Lower lobe of right lung (tissue), 2 donors: ENCODE data around the gene CTNNA2. TPM values are rescaled to one million over a fixed set of nuclear protein-coding genes. Genes with fewer than 3 reads are reported as not detected.

Experiments used
- ATAC-seq, 2 donors: fragments of 200-7000 bp; cut with Tn5 transposase; one replicate each; pipeline ENCODE4 v1.9.1; 2020 to 2022; ENCODE audit warnings: mild to moderate bottlenecking in 2 of 2, moderate library complexity in 2 of 2
- DNase-seq: peaks from one replicate; pipeline ENCODE4 v3.0.0-alpha.2; 2020
- H3K27ac ChIP-seq: fragments of 200-600 bp; one replicate; pipeline ENCODE4 v1.8.0; 2022
- H3K27me3 ChIP-seq: fragments of 200-600 bp; one replicate; pipeline ENCODE4 v1.8.0; 2022; ENCODE audit warnings: low read depth
- H3K36me3 ChIP-seq: fragments of 200-600 bp; one replicate; pipeline ENCODE4 v1.8.0; 2022; ENCODE audit warnings: mild to moderate bottlenecking
- H3K4me1 ChIP-seq: fragments of 200-600 bp; one replicate; pipeline ENCODE4 v1.8.0; 2022
- H3K4me3 ChIP-seq: fragments of 200-600 bp; one replicate; pipeline ENCODE4 v1.8.0; 2022; ENCODE audit warnings: mild to moderate bottlenecking
- H3K9me3 ChIP-seq: fragments of 200-600 bp; one replicate; pipeline ENCODE4 v1.8.0; 2022
- intact Hi-C: fragments of 100-400 bp; cut with DNase I; formaldehyde crosslinking; loops from one replicate; pipeline ENCODE4 v1.11.0; 2022
- total RNA-seq: library from RNA; stranded (reverse); fragmentation: NEBNext Ultra II Directional; extraction: Animal tissue kit (Norgen Biotek cat#: 25700); gene quantifications from one replicate; pipeline ENCODE4 v1.2.1, GENCODE V29; 2021
- TF ChIP-seq, protein P1 (sequence below): fragments of 200-600 bp; IDR thresholded peaks from one replicate; pipeline ENCODE4 v1.8.0; 2022; ENCODE audit warnings: antibody characterized with exemption, mild to moderate bottlenecking
- donor health status: DM: no; HTN: yes; CAD: no; lungs with severe emphysema.

The CTNNA2 gene
- total RNA-seq, 1 donor from 2014 or later = not detected

DNA sequence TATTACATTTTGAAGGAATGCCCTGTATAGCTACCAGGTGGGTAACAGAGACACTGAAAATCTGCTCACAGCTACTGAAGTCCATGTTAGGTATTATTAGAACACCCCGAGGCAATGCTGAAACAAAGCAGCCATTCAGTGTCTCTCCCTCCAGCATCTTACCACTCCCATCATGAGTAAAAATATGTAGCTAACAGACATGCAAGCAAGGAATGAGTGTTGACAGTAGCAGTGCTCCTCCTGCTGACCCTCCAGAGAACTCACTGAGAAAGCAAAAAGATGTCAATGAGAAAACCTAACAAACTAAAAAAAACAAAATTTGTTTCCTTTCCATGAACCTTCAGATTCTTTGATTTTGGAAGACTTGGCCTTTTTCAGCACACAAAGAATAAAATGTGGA lies 397.8 kb downstream of the CTNNA2 start:
- H3K36me3 ChIP-seq = no peaks in the 10 kb centered on the region
- intact Hi-C loops = no loop called here
- H3K27ac ChIP-seq = no peak overlapping the region
- no peaks in the 10 kb centered on the region for H3K9me3 ChIP-seq
- H3K27me3 ChIP-seq = no peaks in the 10 kb centered on the region
- no peaks in the 10 kb centered on the region for H3K4me1 ChIP-seq
- TF ChIP-seq, protein P1, sequence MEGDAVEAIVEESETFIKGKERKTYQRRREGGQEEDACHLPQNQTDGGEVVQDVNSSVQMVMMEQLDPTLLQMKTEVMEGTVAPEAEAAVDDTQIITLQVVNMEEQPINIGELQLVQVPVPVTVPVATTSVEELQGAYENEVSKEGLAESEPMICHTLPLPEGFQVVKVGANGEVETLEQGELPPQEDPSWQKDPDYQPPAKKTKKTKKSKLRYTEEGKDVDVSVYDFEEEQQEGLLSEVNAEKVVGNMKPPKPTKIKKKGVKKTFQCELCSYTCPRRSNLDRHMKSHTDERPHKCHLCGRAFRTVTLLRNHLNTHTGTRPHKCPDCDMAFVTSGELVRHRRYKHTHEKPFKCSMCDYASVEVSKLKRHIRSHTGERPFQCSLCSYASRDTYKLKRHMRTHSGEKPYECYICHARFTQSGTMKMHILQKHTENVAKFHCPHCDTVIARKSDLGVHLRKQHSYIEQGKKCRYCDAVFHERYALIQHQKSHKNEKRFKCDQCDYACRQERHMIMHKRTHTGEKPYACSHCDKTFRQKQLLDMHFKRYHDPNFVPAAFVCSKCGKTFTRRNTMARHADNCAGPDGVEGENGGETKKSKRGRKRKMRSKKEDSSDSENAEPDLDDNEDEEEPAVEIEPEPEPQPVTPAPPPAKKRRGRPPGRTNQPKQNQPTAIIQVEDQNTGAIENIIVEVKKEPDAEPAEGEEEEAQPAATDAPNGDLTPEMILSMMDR = no peak
- no peak overlapping the region for H3K4me3 ChIP-seq
- no peak for DNase-seq
- ATAC-seq = no peak

DNA sequence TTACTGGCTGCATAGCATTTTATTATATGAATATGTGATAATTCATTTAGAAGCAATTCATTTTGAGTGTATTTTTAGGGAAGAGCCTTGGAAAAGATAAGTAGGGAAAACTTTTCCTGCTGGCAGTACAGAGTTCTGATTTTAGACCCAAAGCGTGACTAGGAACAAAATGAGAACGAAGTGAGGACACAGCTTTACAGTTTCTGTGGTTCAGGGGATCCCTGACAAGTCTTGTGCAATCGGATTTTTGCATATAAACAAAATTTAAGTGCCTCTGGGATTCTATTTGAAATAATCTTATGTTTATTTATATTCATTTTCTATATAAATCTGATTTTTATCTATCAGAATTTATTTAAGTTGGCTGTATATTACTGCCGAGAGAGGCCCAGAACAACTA lies 402.6 kb downstream of the CTNNA2 start:
- Histone ChIP-seq H3K27me3 (no peaks in the 10 kb centered on the region), H3K4me3 (no peak overlapping the region), H3K36me3 (no peaks in the 10 kb centered on the region), H3K4me1 (no peaks in the 10 kb centered on the region), H3K9me3 (no peaks in the 10 kb centered on the region), H3K27ac (no peak overlapping the region)
- DNase-seq (no peak), ATAC-seq (no peak)
- intact Hi-C loops = no loop called here
- TF ChIP-seq, protein P1 = no peak

DNA sequence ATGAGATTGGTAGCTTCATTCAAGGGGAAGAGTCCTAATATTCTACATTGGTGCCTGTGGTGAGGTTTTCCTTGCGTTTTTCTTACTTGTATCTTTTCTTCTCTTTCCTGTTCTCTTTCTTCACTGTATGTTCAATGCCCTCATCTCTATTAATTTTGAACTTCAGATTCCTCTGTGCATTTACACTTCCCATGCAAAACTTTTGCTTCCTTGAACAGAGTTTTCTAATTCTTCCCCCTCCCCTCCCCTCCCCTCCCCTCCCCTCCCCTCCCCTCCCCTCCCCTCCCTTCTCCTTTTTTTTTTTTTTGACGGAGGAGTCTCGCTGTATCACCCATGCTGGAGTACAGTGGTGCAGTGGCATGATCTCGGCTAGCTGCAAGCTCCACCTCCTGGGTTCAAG lies 403.4 kb downstream of the CTNNA2 start:
- intact Hi-C loops = no loop called here
- no peaks in the 10 kb centered on the region for H3K36me3 ChIP-seq
- H3K27ac ChIP-seq = no peak overlapping the region
- TF ChIP-seq, protein P1 = no peak
- H3K9me3 ChIP-seq = no peaks in the 10 kb centered on the region
- no peaks in the 10 kb centered on the region for H3K4me1 ChIP-seq
- no peak overlapping the region for H3K4me3 ChIP-seq
- ATAC-seq (no peak), DNase-seq (no peak)
- H3K27me3 ChIP-seq = no peaks in the 10 kb centered on the region

DNA sequence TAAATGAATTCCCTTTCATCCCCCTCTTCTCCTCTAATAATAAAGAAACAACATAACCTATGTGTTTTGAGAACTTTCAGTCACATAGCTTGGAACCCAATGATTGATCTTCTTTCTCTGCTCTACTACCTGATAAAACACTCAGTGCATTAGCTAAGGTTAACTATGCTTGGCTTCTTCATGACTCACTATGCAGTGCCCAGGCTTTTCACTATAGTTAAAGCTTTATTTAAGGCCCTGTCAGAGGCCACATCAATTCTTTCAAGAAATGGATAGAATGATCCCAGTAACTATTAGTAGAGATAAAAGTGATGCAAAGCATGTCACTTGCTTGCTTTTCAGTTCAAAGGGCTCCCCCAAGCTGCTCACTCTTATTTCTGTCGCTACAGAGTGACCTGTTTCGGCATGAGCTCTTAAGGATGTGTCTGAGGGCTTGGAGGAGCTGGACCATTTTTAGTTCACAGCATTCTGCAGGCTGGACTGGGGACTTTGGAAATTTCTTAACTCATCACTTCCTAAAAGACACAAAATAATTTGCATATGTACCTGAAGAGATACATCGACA lies 407.7 kb downstream of the CTNNA2 start:
- TF ChIP-seq, protein P1 = no peak
- Histone ChIP-seq H3K27me3 (no peaks in the 10 kb centered on the region), H3K27ac (no peak overlapping the region), H3K4me3 (no peak overlapping the region), H3K4me1 (no peaks in the 10 kb centered on the region), H3K9me3 (no peaks in the 10 kb centered on the region), H3K36me3 (no peaks in the 10 kb centered on the region)
- intact Hi-C loops = no loop called here
- no peak for ATAC-seq
- DNase-seq = no peak

DNA sequence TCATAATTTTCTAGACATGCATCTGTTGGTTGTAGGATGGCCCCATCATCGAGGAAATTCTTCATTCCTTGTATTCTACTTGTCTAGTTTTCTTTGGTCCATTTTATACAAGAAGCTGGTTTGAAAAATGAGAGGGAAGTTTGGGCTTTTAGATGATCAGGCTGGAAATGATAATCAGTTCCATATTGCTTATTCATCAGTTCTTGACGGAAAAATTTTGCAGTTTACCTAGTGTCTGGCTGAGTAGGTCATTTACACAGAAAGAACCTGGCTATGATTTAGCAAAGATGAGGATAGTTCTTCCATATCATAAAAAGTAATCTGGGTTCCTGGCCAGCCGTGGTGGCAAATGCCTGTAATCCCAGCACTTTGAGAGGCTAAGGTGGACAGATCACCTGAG lies 416.8 kb downstream of the CTNNA2 start:
- Histone ChIP-seq H3K27ac (no peak overlapping the region), H3K4me3 (no peak overlapping the region), H3K4me1 (no peaks in the 10 kb centered on the region), H3K36me3 (no peaks in the 10 kb centered on the region), H3K27me3 (no peaks in the 10 kb centered on the region), H3K9me3 (no peaks in the 10 kb centered on the region)
- TF ChIP-seq, protein P1 = no peak
- intact Hi-C loops = no loop called here
- no peak for ATAC-seq
- no peak for DNase-seq
